Fibroblast of lung (primary cell): Measurements from ENCODE around the gene JARID2.

Experiments used
- EZH2 ChIP-seq: IDR thresholded peaks from 2 replicates; pipeline ENCODE4 v1.5.1; 2012; ENCODE audit warnings: low read length, control low read depth, mild to moderate bottlenecking; ENCODE audit errors: missing control alignments
- TF ChIP-seq, protein P1 (sequence below), 2 donors: IDR thresholded peaks in 1 of 2; conservative IDR thresholded peaks in 1 of 2; 1 replicate in 1 of 2; 2 replicates in 1 of 2; pipeline ENCODE4 v1.5.1; 2011 to 2012; ENCODE audit warnings: low read length in 2 of 2, control low read depth in 1 of 2, inconsistent platforms in 1 of 2, low read depth in 1 of 2, mild to moderate bottlenecking in 1 of 2

DNA sequence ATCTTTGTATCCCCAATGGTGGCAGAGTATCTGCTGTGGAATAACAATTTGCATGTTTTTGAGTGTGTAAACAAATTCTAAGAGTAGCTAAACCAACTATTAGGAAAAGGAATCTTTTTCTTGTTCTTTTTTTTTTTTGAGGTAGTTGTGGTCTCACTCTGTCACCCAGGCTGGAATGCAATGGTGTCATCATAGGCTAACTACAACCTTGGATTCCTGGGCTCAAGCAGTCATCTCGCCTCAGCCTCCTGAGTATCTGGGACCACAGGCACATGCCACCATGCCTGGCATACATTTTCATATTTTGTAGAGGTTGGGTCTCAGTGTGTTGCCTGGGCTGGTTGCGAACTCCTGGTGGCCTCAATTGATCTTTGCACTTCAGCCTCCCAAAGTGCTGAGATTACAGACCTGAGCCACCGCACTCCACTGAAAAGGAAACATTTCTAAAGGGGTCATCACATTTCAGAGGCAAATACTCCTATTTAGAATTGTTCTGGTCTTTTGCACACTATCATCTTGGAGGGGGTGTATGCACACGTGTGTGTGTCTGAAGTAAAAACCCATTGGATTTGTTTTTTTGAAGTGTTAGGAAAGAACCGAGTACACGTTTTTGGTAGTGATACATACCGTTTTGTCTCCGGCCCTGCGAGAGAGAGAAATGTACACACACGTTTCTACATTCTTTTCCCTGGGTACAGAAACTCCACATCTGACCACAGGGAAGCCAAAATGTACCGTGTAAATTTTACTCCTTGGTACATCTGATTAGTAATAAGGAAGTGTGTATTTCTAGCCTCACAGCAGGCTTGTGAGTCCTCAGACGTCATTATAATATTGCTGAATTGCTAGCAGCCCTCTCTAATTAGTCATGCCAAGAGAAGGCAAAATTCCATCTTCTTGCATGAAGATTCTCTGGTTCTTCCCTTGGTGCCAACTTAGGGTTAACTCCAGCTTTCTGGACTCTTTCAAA lies 183.6 kb downstream of the JARID2 start:
- TF ChIP-seq, protein P1, sequence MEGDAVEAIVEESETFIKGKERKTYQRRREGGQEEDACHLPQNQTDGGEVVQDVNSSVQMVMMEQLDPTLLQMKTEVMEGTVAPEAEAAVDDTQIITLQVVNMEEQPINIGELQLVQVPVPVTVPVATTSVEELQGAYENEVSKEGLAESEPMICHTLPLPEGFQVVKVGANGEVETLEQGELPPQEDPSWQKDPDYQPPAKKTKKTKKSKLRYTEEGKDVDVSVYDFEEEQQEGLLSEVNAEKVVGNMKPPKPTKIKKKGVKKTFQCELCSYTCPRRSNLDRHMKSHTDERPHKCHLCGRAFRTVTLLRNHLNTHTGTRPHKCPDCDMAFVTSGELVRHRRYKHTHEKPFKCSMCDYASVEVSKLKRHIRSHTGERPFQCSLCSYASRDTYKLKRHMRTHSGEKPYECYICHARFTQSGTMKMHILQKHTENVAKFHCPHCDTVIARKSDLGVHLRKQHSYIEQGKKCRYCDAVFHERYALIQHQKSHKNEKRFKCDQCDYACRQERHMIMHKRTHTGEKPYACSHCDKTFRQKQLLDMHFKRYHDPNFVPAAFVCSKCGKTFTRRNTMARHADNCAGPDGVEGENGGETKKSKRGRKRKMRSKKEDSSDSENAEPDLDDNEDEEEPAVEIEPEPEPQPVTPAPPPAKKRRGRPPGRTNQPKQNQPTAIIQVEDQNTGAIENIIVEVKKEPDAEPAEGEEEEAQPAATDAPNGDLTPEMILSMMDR (conservative IDR thresholded peaks at IDR 0.05 in 1 of 2, IDR thresholded peaks at IDR 0.05 in 1 of 2; ENCODE audit: low read depth in 1 of 2, low read length in 2 of 2): no peak
- TF ChIP-seq EZH2: no peak
